PC-3 (cell line): ENCODE measurements around the gene NR2F6. TPM values are rescaled to one million over a fixed set of nuclear protein-coding genes. Genes with fewer than 3 reads are reported as not detected.
A peak's percentile ranks its signal among the peaks of the same experiment; 100 is the strongest.

Source experiments
- ATAC-seq: fragments of 200-7000 bp; cut with Tn5 transposase; 2 replicates; pipeline ENCODE4 v1.9.1; 2020; ENCODE audit warnings: mild to moderate bottlenecking, moderate library complexity
- BruUV-seq: library from RNA; stranded (reverse); fragments of 400-500 nt; replicated peaks from 2 replicates; lab custom pipeline; 2021; lab: Mats Ljungman, UMichigan
- CTCF ChIA-PET: fragments of 300-600 bp; sonication (Branson Sonifier 250); formaldehyde crosslinking; loops from one replicate; lab custom pipeline; 2022; ENCODE audit warnings: antibody characterized with exemption; lab: Charles Lee
- POLR2A ChIA-PET: fragments of 300-600 bp; sonication (Branson Sonifier 250); formaldehyde crosslinking; loops from one replicate; lab custom pipeline; 2022; ENCODE audit warnings: antibody characterized with exemption; ENCODE audit not compliant: unreplicated experiment; lab: Charles Lee
- DNase-seq: peaks from one replicate; pipeline ENCODE4 v3.0.0-alpha.2; 2015
- H2AFZ ChIP-seq: fragments of 300-600 bp; sonication (generic); 2 replicates; pipeline ENCODE4 v1.6.0; 2016; ENCODE audit warnings: antibody characterized with exemption, low read length
- H3F3A ChIP-seq: fragments of 300-600 bp; sonication (generic); one replicate; pipeline ENCODE4 v1.6.0; 2017; ENCODE audit warnings: antibody characterized with exemption, low read length, control low read depth, mild to moderate bottlenecking; ENCODE audit not compliant: unreplicated experiment
- H3K27ac ChIP-seq: fragments of 300-600 bp; sonication (generic); 2 replicates; pipeline ENCODE4 v1.5.1; 2016; ENCODE audit warnings: mild to moderate bottlenecking, low read length
- H3K27me3 ChIP-seq: fragments of 300-600 bp; sonication (generic); 2 replicates; pipeline ENCODE4 v1.6.1; 2016; ENCODE audit warnings: low read length, mixed read lengths
- H3K36me3 ChIP-seq: fragments of 300-600 bp; sonication (generic); 2 replicates; pipeline ENCODE4 v1.6.1; 2016; ENCODE audit warnings: low read depth, mixed run types, low read length, mixed read lengths
- H3K4me1 ChIP-seq: fragments of 300-600 bp; sonication (generic); 2 replicates; pipeline ENCODE4 v1.5.1; 2016; ENCODE audit warnings: low read length; ENCODE audit not compliant: insufficient read depth
- H3K4me2 ChIP-seq: fragments of 300-600 bp; sonication (generic); 2 replicates; pipeline ENCODE4 v1.6.0; 2016; ENCODE audit warnings: low read length
- H3K4me3 ChIP-seq: fragments of 300-600 bp; sonication (generic); 2 replicates; pipeline ENCODE4 v1.5.1; 2016; ENCODE audit warnings: mild to moderate bottlenecking, low read length, mixed read lengths
- H3K79me2 ChIP-seq: fragments of 300-600 bp; sonication (generic); 2 replicates; pipeline ENCODE4 v1.6.1; 2017; ENCODE audit warnings: low read length, mixed read lengths
- H3K9ac ChIP-seq: fragments of 300-600 bp; sonication (generic); 2 replicates; pipeline ENCODE4 v1.6.0; 2016; ENCODE audit warnings: mild to moderate bottlenecking, low read length
- H3K9me2 ChIP-seq: fragments of 300-600 bp; sonication (generic); replicated peaks from 2 replicates; pipeline ENCODE4 v1.6.1; 2016; ENCODE audit warnings: mixed run types, low read length, mixed read lengths
- H3K9me3 ChIP-seq: fragments of 300-600 bp; sonication (generic); 2 replicates; pipeline ENCODE4 v1.6.1; 2016; ENCODE audit warnings: low read length, mixed read lengths
- H4K20me1 ChIP-seq: fragments of 300-600 bp; sonication (generic); 2 replicates; pipeline ENCODE4 v1.6.1; 2016; ENCODE audit warnings: low read length, mixed read lengths
- EZH2 ChIP-seq: fragments of 300-600 bp; sonication (generic); IDR thresholded peaks from one replicate; pipeline ENCODE4 v1.6.1; 2017; ENCODE audit warnings: antibody characterized with exemption, mild to moderate bottlenecking, low read length; ENCODE audit not compliant: unreplicated experiment
- EZH2phosphoT487 ChIP-seq: fragments of 300-600 bp; sonication (generic); IDR thresholded peaks from 2 replicates; pipeline ENCODE4 v1.6.1; 2018; ENCODE audit warnings: mild to moderate bottlenecking, antibody characterized with exemption, low read length, borderline replicate concordance
- intact Hi-C: fragments of 100-400 bp; cut with micrococcal nuclease; formaldehyde crosslinking; loops from 2 replicates; pipeline ENCODE4 v1.9.0; 2023
- total RNA-seq: library from RNA; depleted of rRNA; stranded (reverse); fragments of >200 nt; gene quantifications from 2 replicates; pipeline ENCODE4 v1.2.3, GENCODE V29; 2014
- TF ChIP-seq, protein P1 (sequence below): fragments of 300-600 bp; sonication (generic); conservative IDR thresholded peaks from 2 replicates; pipeline ENCODE4 v1.5.1; 2017; ENCODE audit warnings: antibody characterized with exemption, low read depth, mild to moderate bottlenecking, low read length

The NR2F6 gene
- total RNA-seq, 1 experiment from 2014 or later, result 134 TPM

DNA sequence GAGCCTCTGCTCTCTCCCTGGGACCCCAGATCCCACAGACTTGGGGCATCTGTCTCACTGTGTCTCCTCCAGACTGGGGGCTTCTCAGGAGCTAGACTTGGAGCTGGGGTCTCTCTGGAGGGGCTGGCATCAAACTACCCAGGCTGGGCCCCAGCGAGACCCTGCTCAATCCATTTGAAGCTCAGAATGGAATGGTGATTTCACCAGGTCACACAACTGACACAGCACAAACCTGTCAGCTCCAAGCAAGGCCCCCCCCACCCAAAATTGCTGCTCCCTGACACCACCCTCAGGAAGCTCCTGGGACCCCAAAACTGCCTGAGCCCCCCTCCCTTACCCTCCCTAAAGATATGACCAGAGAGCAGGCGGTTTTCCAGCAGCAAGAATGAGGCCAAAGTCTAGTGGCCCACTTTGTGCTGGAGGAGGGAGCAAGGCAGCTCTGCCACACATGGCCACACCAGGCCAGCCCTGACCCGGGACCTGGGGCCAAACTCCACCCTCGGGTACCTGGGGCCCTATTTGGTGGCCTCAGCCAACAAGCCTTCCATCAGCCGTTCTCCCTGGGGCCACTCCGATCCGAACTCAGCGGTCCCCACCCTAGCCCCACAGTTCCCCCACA lies 2.4 kb downstream of the NR2F6 start:
- Histone ChIP-seq H3K4me3 (peak overlapping the region; percentile 84), H3K36me3 (peaks cover 5% of the 10 kb centered on the region; the same call in 1 of the 2 replicates), H3K27ac (no peak overlapping the region; the same call in 1 of the 2 replicates), H2AFZ (peak overlapping the region; percentile 67), H3K9me2 (no peaks in the 10 kb centered on the region), H3F3A (no peaks in the 10 kb centered on the region), H3K4me2 (peak overlapping the region; percentile 95), H3K79me2 (peaks cover 55% of the 10 kb centered on the region), H4K20me1 (peaks cover 13% of the 10 kb centered on the region), H3K9me3 (no peaks in the 10 kb centered on the region), H3K27me3 (no peaks in the 10 kb centered on the region), H3K9ac (peak overlapping the region; percentile 70), H3K4me1 (peaks cover 17% of the 10 kb centered on the region)
- ChIA-PET POLR2A (no interaction called here), CTCF (interaction anchor here (0.7 to 0.8 kb wide), 2 partner anchors 8 to 18 kb away, joined by 4 to 5 read pairs; no protein-coding TSS in a partner anchor)
- no TSS peak for BruUV-seq
- DNase-seq, result no peak
- TF ChIP-seq EZH2phosphoT487, result no peak
- no peak for TF ChIP-seq EZH2
- TF ChIP-seq, protein P1, sequence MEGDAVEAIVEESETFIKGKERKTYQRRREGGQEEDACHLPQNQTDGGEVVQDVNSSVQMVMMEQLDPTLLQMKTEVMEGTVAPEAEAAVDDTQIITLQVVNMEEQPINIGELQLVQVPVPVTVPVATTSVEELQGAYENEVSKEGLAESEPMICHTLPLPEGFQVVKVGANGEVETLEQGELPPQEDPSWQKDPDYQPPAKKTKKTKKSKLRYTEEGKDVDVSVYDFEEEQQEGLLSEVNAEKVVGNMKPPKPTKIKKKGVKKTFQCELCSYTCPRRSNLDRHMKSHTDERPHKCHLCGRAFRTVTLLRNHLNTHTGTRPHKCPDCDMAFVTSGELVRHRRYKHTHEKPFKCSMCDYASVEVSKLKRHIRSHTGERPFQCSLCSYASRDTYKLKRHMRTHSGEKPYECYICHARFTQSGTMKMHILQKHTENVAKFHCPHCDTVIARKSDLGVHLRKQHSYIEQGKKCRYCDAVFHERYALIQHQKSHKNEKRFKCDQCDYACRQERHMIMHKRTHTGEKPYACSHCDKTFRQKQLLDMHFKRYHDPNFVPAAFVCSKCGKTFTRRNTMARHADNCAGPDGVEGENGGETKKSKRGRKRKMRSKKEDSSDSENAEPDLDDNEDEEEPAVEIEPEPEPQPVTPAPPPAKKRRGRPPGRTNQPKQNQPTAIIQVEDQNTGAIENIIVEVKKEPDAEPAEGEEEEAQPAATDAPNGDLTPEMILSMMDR, result no peak
- intact Hi-C loops, result no loop called here
- ATAC-seq, result no peak

- no peak for TF ChIP-seq EZH2phosphoT487
- TF ChIP-seq, protein P1, result no peak
- TF ChIP-seq EZH2, result no peak
- Histone ChIP-seq H3F3A (no peaks in the 10 kb centered on the region), H3K27me3 (no peaks in the 10 kb centered on the region), H4K20me1 (peaks cover 13% of the 10 kb centered on the region), H3K4me3 (peak overlapping the region; percentile 84; the same call in 1 of the 2 replicates), H3K9me3 (no peaks in the 10 kb centered on the region), H3K27ac (no peak overlapping the region), H3K4me2 (peak overlapping the region; percentile 95), H3K4me1 (peaks cover 15% of the 10 kb centered on the region), H3K9me2 (no peaks in the 10 kb centered on the region), H2AFZ (no peak overlapping the region), H3K79me2 (peaks cover 55% of the 10 kb centered on the region), H3K36me3 (peaks cover 10% of the 10 kb centered on the region; the same call in 1 of the 2 replicates), H3K9ac (no peak overlapping the region)
- intact Hi-C loops, result no loop called here
- ChIA-PET CTCF (no interaction called here), POLR2A (no interaction called here)
- DNase-seq (no peak), ATAC-seq (no peak)
- no TSS peak for BruUV-seq
Measured at GRCh38 chr19:17242431-17243208, 3.1 kb downstream of the NR2F6 start.
